Neural crest cell (in vitro differentiated cells): ENCODE results near the gene HNRNPM. TPM values are rescaled to one million over a fixed set of nuclear protein-coding genes. Genes with fewer than 3 reads are reported as not detected.

ENCODE experiments used
- DNase-seq: peaks from one replicate; pipeline ENCODE4 v3.0.0; 2021; ENCODE audit warnings: low read depth, mixed read lengths, low spot score
- H3K27ac Mint-ChIP-seq: one replicate; pipeline ENCODE4 v1.8.0; 2021; ENCODE audit warnings: mild to moderate bottlenecking, mixed read lengths; ENCODE audit not compliant: unreplicated experiment
- H3K27me3 Mint-ChIP-seq: 2 replicates; pipeline ENCODE4 v1.8.0; 2021; ENCODE audit warnings: low read depth, mild to moderate bottlenecking, mixed read lengths
- H3K36me3 Mint-ChIP-seq: 2 replicates; pipeline ENCODE4 v1.8.0; 2021; ENCODE audit warnings: low read depth, mild to moderate bottlenecking, mixed read lengths
- H3K4me1 Mint-ChIP-seq: 2 replicates; pipeline ENCODE4 v1.8.0; 2021; ENCODE audit warnings: mixed read lengths
- H3K4me3 Mint-ChIP-seq: one replicate; pipeline ENCODE4 v1.8.0; 2021; ENCODE audit warnings: mild to moderate bottlenecking, mixed read lengths
- H3K9me3 Mint-ChIP-seq: 2 replicates; pipeline ENCODE4 v1.8.0; 2021; ENCODE audit warnings: mixed read lengths
- CTCF ChIP-seq: fragments of 200-600 bp; sonication (generic); conservative IDR thresholded peaks from 2 replicates; pipeline ENCODE4 v1.5.0; 2021; ENCODE audit warnings: antibody characterized with exemption, mild to moderate bottlenecking
- total RNA-seq: library from RNA; stranded (reverse); gene quantifications from 2 replicates; pipeline ENCODE4 v1.2.1, GENCODE V29; 2021

HNRNPM gene
- total RNA-seq, 1 donor from 2014 or later: 493 TPM

GRCh38 chr19:8515317-8515716 lies 70.5 kb downstream of the HNRNPM start:
- no peak overlapping the region for H3K27ac Mint-ChIP-seq
- H3K4me3 Mint-ChIP-seq: peak overlapping the region; percentile 76

GRCh38 chr19:8517551-8518442 lies 73.0 kb downstream of the HNRNPM start:
- peak overlapping the region; percentile 64 for H3K4me3 Mint-ChIP-seq

More at GRCh38 chr19:8515317-8515716, 70.5 kb downstream of the HNRNPM start:
- no peak for TF ChIP-seq CTCF
- H3K9me3 Mint-ChIP-seq: peaks cover 3% of the 10 kb centered on the region
- peaks cover 3% of the 10 kb centered on the region for H3K36me3 Mint-ChIP-seq
- peaks cover 20% of the 10 kb centered on the region for H3K4me1 Mint-ChIP-seq
- peaks cover 5% of the 10 kb centered on the region for H3K27me3 Mint-ChIP-seq
- no peak for DNase-seq

DNA sequence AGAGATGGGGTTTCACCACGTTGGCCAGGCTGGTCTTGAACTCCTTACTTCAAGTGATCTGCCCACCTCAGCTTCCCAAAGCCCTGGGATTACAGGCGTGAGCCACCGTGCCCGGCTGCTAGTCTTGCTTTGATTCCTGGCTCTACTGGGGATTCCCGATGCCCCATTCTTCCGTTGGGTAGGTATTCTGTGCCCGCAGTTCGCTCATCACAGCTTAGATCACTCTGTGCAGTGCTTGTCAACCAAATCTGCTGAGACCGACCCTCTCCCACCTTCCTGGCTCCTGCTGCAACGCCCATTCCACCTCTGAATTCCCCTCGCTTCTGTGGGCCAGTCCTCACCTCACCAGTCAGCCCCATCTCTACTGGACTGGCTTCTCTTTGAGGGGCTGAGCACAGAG lies 73.8 kb downstream of the HNRNPM start:
- DNase-seq: no peak
- no peak for TF ChIP-seq CTCF
- H3K27me3 Mint-ChIP-seq: peaks cover 5% of the 10 kb centered on the region
- peaks cover 13% of the 10 kb centered on the region for H3K4me1 Mint-ChIP-seq
- H3K27ac Mint-ChIP-seq: no peak overlapping the region
- peaks cover under 1% of the 10 kb centered on the region for H3K36me3 Mint-ChIP-seq
- H3K9me3 Mint-ChIP-seq: peaks cover under 1% of the 10 kb centered on the region
- H3K4me3 Mint-ChIP-seq: no peak overlapping the region

More at GRCh38 chr19:8517551-8518442, 73.0 kb downstream of the HNRNPM start:
- Mint-ChIP-seq H3K4me1 (peaks cover 17% of the 10 kb centered on the region), H3K27ac (peak overlapping the region; percentile 47), H3K36me3 (peaks cover 3% of the 10 kb centered on the region), H3K27me3 (peaks cover 5% of the 10 kb centered on the region), H3K9me3 (peaks cover 3% of the 10 kb centered on the region)
- no peak for DNase-seq
- no peak for TF ChIP-seq CTCF

- Mint-ChIP-seq H3K27me3 (peaks cover 5% of the 10 kb centered on the region), H3K9me3 (no peaks in the 10 kb centered on the region), H3K27ac (no peak overlapping the region), H3K4me3 (no peak overlapping the region), H3K4me1 (peaks cover 7% of the 10 kb centered on the region), H3K36me3 (no peaks in the 10 kb centered on the region)
- TF ChIP-seq CTCF: no peak
- no peak for DNase-seq
Measured at GRCh38 chr19:8519388-8519787, 74.6 kb downstream of the HNRNPM start.

DNA sequence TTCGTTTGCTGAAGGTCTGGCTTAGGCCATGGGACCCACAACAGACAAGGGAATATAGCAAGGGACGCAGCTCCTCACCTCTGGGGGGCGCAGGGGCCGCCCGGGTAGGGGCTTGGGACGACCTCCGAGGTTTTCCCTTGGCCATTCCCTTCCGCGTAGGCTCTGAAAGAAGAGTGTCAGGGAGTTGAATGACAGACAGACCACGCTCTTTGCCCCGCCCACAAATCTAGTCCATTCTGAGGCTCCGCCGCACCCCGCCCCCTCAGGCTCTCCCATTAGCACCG lies 80.6 kb downstream of the HNRNPM start:
- Mint-ChIP-seq H3K36me3 (peaks cover 7% of the 10 kb centered on the region), H3K9me3 (peaks cover 3% of the 10 kb centered on the region), H3K27me3 (no peaks in the 10 kb centered on the region), H3K4me1 (peaks cover 14% of the 10 kb centered on the region), H3K27ac (no peak overlapping the region), H3K4me3 (no peak overlapping the region)
- DNase-seq: no peak
- peak; percentile 59 for TF ChIP-seq CTCF
